ENCODE data around the gene CSGALNACT2. TPM values are rescaled to one million over a fixed set of nuclear protein-coding genes. Genes with fewer than 3 reads are reported as not detected.

CSGALNACT2 gene
- total RNA-seq, 1 donor from 2014 or later: 38.7 TPM

GRCh38 chr10:43119416-43120115 is 18.7 kb upstream of the CSGALNACT2 start:
- no peaks in the 10 kb centered on the region for H3K36me3 Mint-ChIP-seq (ENCODE audit: low read depth)
- H3K27me3 Mint-ChIP-seq (ENCODE audit: low read depth): peaks cover 5% of the 10 kb centered on the region
- H3K4me1 Mint-ChIP-seq (ENCODE audit: low read depth): peaks cover 13% of the 10 kb centered on the region
- no peak overlapping the region for H3K27ac Mint-ChIP-seq (ENCODE audit: unreplicated experiment)
- peak; percentile 90 for DNase-seq (ENCODE audit: low spot score)
- H3K4me3 Mint-ChIP-seq (ENCODE audit: unreplicated experiment): no peak overlapping the region
- TF ChIP-seq CTCF (IDR thresholded peaks at IDR 0.05): no peak
- no peaks in the 10 kb centered on the region for H3K9me3 Mint-ChIP-seq (ENCODE audit: low read depth)

- Mint-ChIP-seq H3K4me3 (ENCODE audit: unreplicated experiment) (no peak overlapping the region), H3K4me1 (ENCODE audit: low read depth) (peaks cover 13% of the 10 kb centered on the region), H3K36me3 (ENCODE audit: low read depth) (no peaks in the 10 kb centered on the region), H3K27ac (ENCODE audit: unreplicated experiment) (no peak overlapping the region), H3K27me3 (ENCODE audit: low read depth) (peaks cover 5% of the 10 kb centered on the region), H3K9me3 (ENCODE audit: low read depth) (no peaks in the 10 kb centered on the region)
- TF ChIP-seq CTCF (IDR thresholded peaks at IDR 0.05): no peak
- no peak for DNase-seq (ENCODE audit: low spot score)
These were observed 17.9 kb upstream of the CSGALNACT2 start for GRCh38 chr10:43120116-43120928.

- no peak for TF ChIP-seq CTCF (IDR thresholded peaks at IDR 0.05)
- no peak overlapping the region for H3K27ac Mint-ChIP-seq (ENCODE audit: unreplicated experiment)
These were observed 17.3 kb upstream of the CSGALNACT2 start for GRCh38 chr10:43120929-43121314.

GRCh38 chr10:43121444-43121843 is 16.8 kb upstream of the CSGALNACT2 start:
- peaks cover 5% of the 10 kb centered on the region for H3K27me3 Mint-ChIP-seq (ENCODE audit: low read depth)
- no peak overlapping the region for H3K27ac Mint-ChIP-seq (ENCODE audit: unreplicated experiment)
- H3K4me3 Mint-ChIP-seq (ENCODE audit: unreplicated experiment): no peak overlapping the region
- no peaks in the 10 kb centered on the region for H3K9me3 Mint-ChIP-seq (ENCODE audit: low read depth)
- no peak for TF ChIP-seq CTCF (IDR thresholded peaks at IDR 0.05)
- no peaks in the 10 kb centered on the region for H3K36me3 Mint-ChIP-seq (ENCODE audit: low read depth)
- peaks cover 13% of the 10 kb centered on the region for H3K4me1 Mint-ChIP-seq (ENCODE audit: low read depth)
- DNase-seq (ENCODE audit: low spot score): no peak

More at GRCh38 chr10:43120929-43121314, 17.3 kb upstream of the CSGALNACT2 start:
- Mint-ChIP-seq H3K4me1 (ENCODE audit: low read depth) (peaks cover 13% of the 10 kb centered on the region), H3K4me3 (ENCODE audit: unreplicated experiment) (no peak overlapping the region), H3K27me3 (ENCODE audit: low read depth) (peaks cover 5% of the 10 kb centered on the region), H3K36me3 (ENCODE audit: low read depth) (no peaks in the 10 kb centered on the region), H3K9me3 (ENCODE audit: low read depth) (no peaks in the 10 kb centered on the region)
- DNase-seq (ENCODE audit: low spot score): no peak

- no peak overlapping the region for H3K4me3 Mint-ChIP-seq (ENCODE audit: unreplicated experiment)
- H3K4me1 Mint-ChIP-seq (ENCODE audit: low read depth): peaks cover 13% of the 10 kb centered on the region
- H3K9me3 Mint-ChIP-seq (ENCODE audit: low read depth): no peaks in the 10 kb centered on the region
- H3K27me3 Mint-ChIP-seq (ENCODE audit: low read depth): peaks cover 5% of the 10 kb centered on the region
- no peak for DNase-seq (ENCODE audit: low spot score)
- H3K27ac Mint-ChIP-seq (ENCODE audit: unreplicated experiment): no peak overlapping the region
- H3K36me3 Mint-ChIP-seq (ENCODE audit: low read depth): no peaks in the 10 kb centered on the region
- no peak for TF ChIP-seq CTCF (IDR thresholded peaks at IDR 0.05)
These were observed 16.1 kb upstream of the CSGALNACT2 start for GRCh38 chr10:43122096-43122495.
